Neural progenitor cell (in vitro differentiated cells): ENCODE results near the gene ERICH2. TPM values are rescaled to one million over a fixed set of nuclear protein-coding genes. Genes with fewer than 3 reads are reported as not detected.

ENCODE experiments used
- DNase-seq: peaks from one replicate; pipeline ENCODE4 v3.0.0-alpha.2; 2016; ENCODE audit warnings: low spot score
- H2AFZ ChIP-seq: fragments of 200-600 bp; sonication (generic); replicated peaks from 2 replicates; pipeline ENCODE4 v1.6.1; 2016; ENCODE audit warnings: antibody characterized with exemption
- H3F3A ChIP-seq: fragments of 200-600 bp; sonication (generic); 2 replicates; pipeline ENCODE4 v1.6.1; 2016; ENCODE audit warnings: antibody characterized with exemption, low read depth
- H3K27ac ChIP-seq: fragments of 200-600 bp; sonication (generic); 2 replicates; pipeline ENCODE4 v1.5.1; 2016; ENCODE audit warnings: mild to moderate bottlenecking
- H3K27me3 ChIP-seq: fragments of 200-600 bp; sonication (generic); 2 replicates; pipeline ENCODE4 v1.6.1; 2016; ENCODE audit warnings: mild to moderate bottlenecking, moderate library complexity
- H3K36me3 ChIP-seq: fragments of 200-600 bp; sonication (generic); 2 replicates; pipeline ENCODE4 v1.5.1; 2016
- H3K4me1 ChIP-seq: fragments of 200-600 bp; sonication (generic); 2 replicates; pipeline ENCODE4 v1.6.1; 2016; ENCODE audit warnings: mixed run types
- H3K4me2 ChIP-seq: fragments of 200-600 bp; sonication (generic); 2 replicates; pipeline ENCODE4 v1.6.1; 2016
- H3K4me3 ChIP-seq: fragments of 200-600 bp; sonication (generic); 2 replicates; pipeline ENCODE4 v1.5.1; 2016
- H3K79me2 ChIP-seq: fragments of 200-600 bp; sonication (generic); 2 replicates; pipeline ENCODE4 v1.6.1; 2016; ENCODE audit warnings: low read depth
- H3K9ac ChIP-seq: fragments of 200-600 bp; sonication (generic); 2 replicates; pipeline ENCODE4 v1.6.1; 2016
- H3K9me3 ChIP-seq: fragments of 200-600 bp; sonication (generic); 2 replicates; pipeline ENCODE4 v1.5.1; 2016; ENCODE audit warnings: low read depth
- H4K20me1 ChIP-seq: fragments of 200-600 bp; sonication (generic); 2 replicates; pipeline ENCODE4 v1.6.1; 2016; ENCODE audit warnings: low read depth
- H3K27ac Mint-ChIP-seq: 3 replicates; pipeline ENCODE4 v1.8.0; 2021; ENCODE audit warnings: mixed read lengths
- H3K27me3 Mint-ChIP-seq: 2 replicates; pipeline ENCODE4 v1.8.0; 2022; ENCODE audit warnings: low read depth, mild to moderate bottlenecking, inconsistent platforms, moderate library complexity, mixed read lengths; ENCODE audit not compliant: insufficient read depth
- H3K36me3 Mint-ChIP-seq: 3 replicates; pipeline ENCODE4 v1.8.0; 2021; ENCODE audit warnings: mixed read lengths
- H3K4me1 Mint-ChIP-seq: 3 replicates; pipeline ENCODE4 v1.8.0; 2021; ENCODE audit warnings: mixed read lengths
- H3K4me3 Mint-ChIP-seq: 3 replicates; pipeline ENCODE4 v1.8.0; 2021; ENCODE audit warnings: mild to moderate bottlenecking, moderate library complexity, mixed read lengths
- H3K9me3 Mint-ChIP-seq: 3 replicates; pipeline ENCODE4 v1.8.0; 2020; ENCODE audit warnings: mixed read lengths
- CTCF ChIP-seq: fragments of 200-600 bp; sonication (generic); IDR thresholded peaks from 2 replicates; pipeline ENCODE4 v1.5.1; 2017; ENCODE audit warnings: antibody characterized with exemption, mild to moderate bottlenecking
- EZH2 ChIP-seq: fragments of 200-600 bp; sonication (generic); IDR thresholded peaks from 2 replicates; pipeline ENCODE4 v1.6.1; 2017; ENCODE audit warnings: antibody characterized with exemption, mild to moderate bottlenecking, moderate library complexity
- EZH2phosphoT487 ChIP-seq: fragments of 200-600 bp; sonication (generic); IDR thresholded peaks from 2 replicates; pipeline ENCODE4 v1.6.1; 2017; ENCODE audit warnings: antibody characterized with exemption
- total RNA-seq: library from RNA; depleted of rRNA; stranded (reverse); fragments of >200 nt; gene quantifications from 2 replicates; pipeline ENCODE4 v1.2.3, GENCODE V29; 2015; ENCODE audit warnings: low replicate concordance

ERICH2 gene
- total RNA-seq, 1 donor from 2014 or later = 2.7 TPM

GRCh38 chr2:170827841-170828532 is 57.8 kb downstream of the ERICH2 start:
- Histone ChIP-seq H3K27ac (no peak overlapping the region), H3K27me3 (peaks cover 49% of the 10 kb centered on the region), H3F3A (peaks cover under 1% of the 10 kb centered on the region), H3K4me2 (no peak overlapping the region), H3K9ac (no peak overlapping the region), H3K79me2 (no peaks in the 10 kb centered on the region), H3K9me3 (no peaks in the 10 kb centered on the region), H3K36me3 (no peaks in the 10 kb centered on the region), H2AFZ (no peak overlapping the region), H4K20me1 (no peaks in the 10 kb centered on the region), H3K4me1 (peaks cover 6% of the 10 kb centered on the region), H3K4me3 (no peak overlapping the region)
- Mint-ChIP-seq H3K27ac (no peak overlapping the region), H3K36me3 (peaks cover 6% of the 10 kb centered on the region), H3K4me1 (peaks cover 18% of the 10 kb centered on the region), H3K4me3 (no peak overlapping the region), H3K27me3 (peaks cover 17% of the 10 kb centered on the region), H3K9me3 (no peaks in the 10 kb centered on the region)
- no peak for DNase-seq
- TF ChIP-seq EZH2phosphoT487 (no peak), CTCF (no peak), EZH2 (no peak)

DNA sequence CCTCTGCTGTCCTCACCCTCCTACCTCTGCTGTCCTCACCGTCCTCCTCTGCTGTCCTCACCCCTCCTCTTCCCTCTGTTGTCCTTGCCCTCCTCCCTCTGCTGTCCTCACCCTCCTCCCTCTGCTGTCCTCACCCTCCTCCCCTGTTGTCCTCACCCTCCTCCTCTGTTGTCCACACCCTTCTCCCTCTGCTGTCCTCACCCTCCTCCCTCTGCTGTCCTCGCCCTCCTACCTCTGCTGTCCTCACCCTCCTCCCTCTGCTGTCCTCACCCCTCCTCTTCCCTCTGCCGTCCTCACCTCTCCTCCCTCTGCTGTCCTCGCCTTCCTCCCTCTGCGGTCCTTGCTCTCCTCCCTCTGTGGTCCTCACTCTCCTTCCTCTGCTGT is 58.3 kb downstream of the ERICH2 start:
- no peak overlapping the region for H2AFZ ChIP-seq
- H4K20me1 ChIP-seq = no peaks in the 10 kb centered on the region
- H3K4me3 Mint-ChIP-seq = no peak overlapping the region
- H3K4me3 ChIP-seq = no peak overlapping the region
- no peaks in the 10 kb centered on the region for H3K9me3 ChIP-seq
- no peak overlapping the region for H3K27ac ChIP-seq
- peaks cover 18% of the 10 kb centered on the region for H3K4me1 Mint-ChIP-seq
- peaks cover 6% of the 10 kb centered on the region for H3K36me3 Mint-ChIP-seq
- H3K27me3 Mint-ChIP-seq = peaks cover 17% of the 10 kb centered on the region
- H3K36me3 ChIP-seq = no peaks in the 10 kb centered on the region
- peaks cover 6% of the 10 kb centered on the region for H3K4me1 ChIP-seq
- H3K27me3 ChIP-seq = peaks cover 43% of the 10 kb centered on the region
- no peak for DNase-seq
- H3K79me2 ChIP-seq = no peaks in the 10 kb centered on the region
- no peaks in the 10 kb centered on the region for H3K9me3 Mint-ChIP-seq
- no peak overlapping the region for H3K4me2 ChIP-seq
- TF ChIP-seq EZH2 (no peak), EZH2phosphoT487 (no peak), CTCF (no peak)
- no peak overlapping the region for H3K9ac ChIP-seq
- H3F3A ChIP-seq = no peaks in the 10 kb centered on the region
- no peak overlapping the region for H3K27ac Mint-ChIP-seq

DNA sequence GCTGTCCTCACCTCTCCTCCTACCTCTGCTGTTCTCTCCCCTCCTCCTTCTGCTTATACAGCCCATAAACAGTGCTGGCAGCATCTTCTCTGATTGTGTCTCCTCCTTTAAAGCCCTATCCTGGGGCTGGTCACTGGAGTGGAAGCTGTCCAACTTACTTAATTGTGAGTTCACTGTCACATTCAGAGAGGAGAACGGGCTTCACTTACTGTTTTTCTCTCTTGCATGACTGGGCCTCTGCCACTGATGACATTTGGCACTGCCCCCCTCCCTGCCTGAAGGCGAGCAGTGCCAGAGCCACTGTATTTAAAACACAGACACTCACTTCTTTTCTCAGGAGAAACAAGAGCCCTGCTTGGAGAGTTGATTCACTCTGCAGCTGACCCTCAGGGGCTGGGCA is 58.9 kb downstream of the ERICH2 start:
- no peaks in the 10 kb centered on the region for H3K9me3 Mint-ChIP-seq
- no peak for DNase-seq
- Histone ChIP-seq H3K9ac (no peak overlapping the region), H3K9me3 (no peaks in the 10 kb centered on the region), H3K4me3 (no peak overlapping the region), H4K20me1 (no peaks in the 10 kb centered on the region), H3K4me1 (peaks cover under 1% of the 10 kb centered on the region), H3K27ac (no peak overlapping the region), H3K27me3 (peaks cover 38% of the 10 kb centered on the region), H3F3A (no peaks in the 10 kb centered on the region), H3K79me2 (no peaks in the 10 kb centered on the region), H2AFZ (no peak overlapping the region), H3K36me3 (no peaks in the 10 kb centered on the region), H3K4me2 (no peak overlapping the region)
- peaks cover 15% of the 10 kb centered on the region for H3K4me1 Mint-ChIP-seq
- no peak overlapping the region for H3K27ac Mint-ChIP-seq
- TF ChIP-seq CTCF (no peak), EZH2 (no peak), EZH2phosphoT487 (no peak)
- H3K36me3 Mint-ChIP-seq = peaks cover 6% of the 10 kb centered on the region
- peaks cover 14% of the 10 kb centered on the region for H3K27me3 Mint-ChIP-seq
- no peak overlapping the region for H3K4me3 Mint-ChIP-seq
